HepG2 (cell line): ENCODE measurements around the gene FRMD4A. TPM values are rescaled to one million over a fixed set of nuclear protein-coding genes. Genes with fewer than 3 reads are reported as not detected.

Experiments used
- ATAC-seq: fragments of 200-7000 bp; cut with Tn5 transposase; 3 replicates; pipeline ENCODE4 v1.9.1; 2020; ENCODE audit warnings: mild to moderate bottlenecking, moderate library complexity
- BruUV-seq: library from RNA; stranded (reverse); fragments of 400-500 nt; replicated peaks from 2 replicates; lab custom pipeline; 2021; lab: Mats Ljungman, UMichigan
- CTCF ChIA-PET: fragments of 300-600 bp; formaldehyde crosslinking; extraction: SDS; loops from one replicate; lab custom pipeline; 2021; ENCODE audit warnings: low total read pairs, inconsistent platforms, low intra/inter-chr PET ratio; lab: Yijun Ruan, JAX
- POLR2A ChIA-PET: fragments of 350-600 bp; sonication (Branson Sonifier 250); formaldehyde crosslinking; loops from one replicate; lab custom pipeline; 2020; ENCODE audit warnings: antibody characterized with exemption, inconsistent platforms; lab: Yijun Ruan, JAX
- DNase-seq: peaks from one replicate; pipeline ENCODE4 v3.0.0-alpha.2; 2015; ENCODE audit warnings: low spot score
- FAIRE-seq: peaks from 3 replicates; lab custom pipeline; 2011; peaks lifted over from hg19 to GRCh38; lab: Jason Lieb, UNC
- H2AFZ ChIP-seq: one replicate; pipeline ENCODE4 v1.6.1; 2011; ENCODE audit warnings: low read length, inconsistent platforms
- H3K27ac ChIP-seq: fragments of 300-600 bp; 3 replicates; pipeline ENCODE4 v1.8.0; 2011; ENCODE audit warnings: mixed run types, mild to moderate bottlenecking, mixed read lengths, low read length, inconsistent platforms; ENCODE audit not compliant: insufficient read depth; ENCODE audit errors: extremely low read length
- H3K27me3 ChIP-seq, 2 experiments: fragments of 200-600 bp in 1 of 2; 2 replicates in 1 of 2; 3 replicates in 1 of 2; pipeline versions ENCODE4 v1.6.0 to v1.8.0; 2011; ENCODE audit warnings: low read length in 2 of 2, mild to moderate bottlenecking in 2 of 2, moderate library complexity in 2 of 2, inconsistent platforms in 1 of 2; ENCODE audit not compliant: insufficient read depth in 2 of 2, control insufficient read depth in 1 of 2
- H3K36me3 ChIP-seq, 2 experiments: fragments of 200-600 bp in 1 of 2; replicated peaks in 1 of 2; 2 replicates in 1 of 2; 3 replicates in 1 of 2; pipeline versions ENCODE4 v1.5.1 to v1.8.0; 2011; ENCODE audit warnings: low read length in 2 of 2, inconsistent platforms in 1 of 2; ENCODE audit not compliant: insufficient read depth in 2 of 2, control insufficient read depth in 1 of 2
- H3K4me1 ChIP-seq: 2 replicates; pipeline ENCODE4 v1.5.1; 2012; ENCODE audit warnings: low read length, inconsistent platforms; ENCODE audit not compliant: insufficient read depth
- H3K4me2 ChIP-seq: 2 replicates; pipeline ENCODE4 v1.6.0; 2011; ENCODE audit warnings: low read depth, low read length, inconsistent platforms
- H3K4me3 ChIP-seq, 3 experiments: fragments of 200-600 bp in 1 of 3; sonication (generic), shearing (Covaris generic) in 1 of 3; replicated peaks in 1 of 3; 2 replicates each; pipeline ENCODE4 v1.5.1; 2011 to 2016; ENCODE audit warnings: low read length in 3 of 3, inconsistent platforms in 2 of 3, low read depth in 2 of 3, mild to moderate bottlenecking in 2 of 3, control low read depth in 1 of 3, mixed read lengths in 1 of 3; ENCODE audit not compliant: insufficient read depth in 1 of 3
- H3K79me2 ChIP-seq: one replicate; pipeline ENCODE4 v1.6.1; 2011; ENCODE audit warnings: low read length, inconsistent platforms; ENCODE audit not compliant: insufficient read depth
- H3K9ac ChIP-seq: 2 replicates; pipeline ENCODE4 v1.6.0; 2011; ENCODE audit warnings: mild to moderate bottlenecking, low read depth, low read length, inconsistent platforms; ENCODE audit not compliant: insufficient read depth
- H3K9me3 ChIP-seq: 2 replicates; pipeline ENCODE4 v1.5.1; 2012; ENCODE audit warnings: mild to moderate bottlenecking, low read length
- H4K20me1 ChIP-seq: 2 replicates; pipeline ENCODE4 v1.6.0; 2011; ENCODE audit warnings: inconsistent platforms, mild to moderate bottlenecking, low read length, moderate library complexity; ENCODE audit not compliant: insufficient read depth
- BRCA1 ChIP-seq: sonication (generic); formaldehyde crosslinking; IDR thresholded peaks from 2 replicates; pipeline ENCODE4 v1.4.0; 2020; ENCODE audit warnings: missing genetic modification reagents
- DZIP1 ChIP-seq: sonication (generic); formaldehyde crosslinking; IDR thresholded peaks from 2 replicates; pipeline ENCODE4 v1.5.0; 2020; ENCODE audit warnings: mild to moderate bottlenecking, missing genetic modification reagents
- FOSL1 ChIP-seq: sonication (generic); formaldehyde crosslinking; IDR thresholded peaks from 2 replicates; pipeline ENCODE4 v1.9.0; 2021; ENCODE audit warnings: missing genetic modification reagents, borderline replicate concordance
- JDP2 ChIP-seq: sonication (generic); formaldehyde crosslinking; IDR thresholded peaks from 2 replicates; pipeline ENCODE4 v1.8.1; 2022; ENCODE audit warnings: missing genetic modification reagents, borderline replicate concordance
- KAT2B ChIP-seq: fragments of 150-350 bp; IDR thresholded peaks from 2 replicates; pipeline ENCODE4 v1.6.1; 2014; ENCODE audit warnings: low read depth, low read length, borderline replicate concordance
- PRDM4 ChIP-seq: sonication (generic); formaldehyde crosslinking; IDR thresholded peaks from 2 replicates; pipeline ENCODE4 v1.9.0; 2021; ENCODE audit warnings: missing genetic modification reagents, borderline replicate concordance
- RCOR2 ChIP-seq: IDR thresholded peaks from 2 replicates; pipeline ENCODE4 v1.6.1; 2016; ENCODE audit warnings: missing biosample characterization, missing genetic modification reagents
- TRIM22 ChIP-seq: fragments of 450-650 bp; IDR thresholded peaks from 2 replicates; pipeline ENCODE4 v1.6.1; 2017
- WIZ ChIP-seq: sonication (generic); formaldehyde crosslinking; IDR thresholded peaks from 2 replicates; pipeline ENCODE4 v1.5.1; 2020; ENCODE audit warnings: mild to moderate bottlenecking, missing genetic modification reagents
- ZBTB14 ChIP-seq: sonication (generic); formaldehyde crosslinking; IDR thresholded peaks from 2 replicates; pipeline ENCODE4 v1.4.0; 2020; ENCODE audit warnings: missing genetic modification reagents
- ZNF329 ChIP-seq: sonication (generic); formaldehyde crosslinking; IDR thresholded peaks from 2 replicates; pipeline ENCODE4 v1.9.0; 2021; ENCODE audit warnings: low read depth, mild to moderate bottlenecking, missing genetic modification reagents
- ZNF343 ChIP-seq: sonication (generic); formaldehyde crosslinking; IDR thresholded peaks from 2 replicates; pipeline ENCODE4 v1.4.0; 2020; ENCODE audit warnings: mild to moderate bottlenecking, missing genetic modification reagents
- ZNF576 ChIP-seq: sonication (generic); formaldehyde crosslinking; IDR thresholded peaks from 2 replicates; pipeline ENCODE4 v1.4.0; 2020; ENCODE audit warnings: mild to moderate bottlenecking, missing genetic modification reagents
- ZNF761 ChIP-seq: sonication (generic); formaldehyde crosslinking; conservative IDR thresholded peaks from 2 replicates; pipeline ENCODE4 v1.4.0; 2020; ENCODE audit warnings: mild to moderate bottlenecking, missing genetic modification reagents
- WGBS: methylation state at CpG from one replicate; pipeline ENCODE4 v1.1.6; 2017; ENCODE audit warnings: low lambda C conversion rate; 5-methylcytosine and 5-hydroxymethylcytosine counted together
- in situ Hi-C: cut with HindIII; loops from 2 replicates; pipeline ENCODE4 v1.10.0; 2017; ENCODE audit warnings: low pct_unique_long_range_greater_than_20kb; ENCODE audit not compliant: extremely low pct_ligation_motif_present
- intact Hi-C: fragments of 100-400 bp; cut with micrococcal nuclease; formaldehyde crosslinking; loops from one replicate; pipeline ENCODE4 v1.10.0; 2022; ENCODE audit not compliant: unreplicated experiment
- polyA plus RNA-seq, 8 experiments: library from polyadenylated mRNA; depleted of rRNA in 3 of 8; stranded (reverse) in 7 of 8; unstranded in 1 of 8; fragments of >200 nt; fragmentation: Illumina TruSeq in 4 of 8; extraction: Trizol in 4 of 8; gene quantifications; 2 replicates each; pipeline versions ENCODE4 v1.2.1 to v1.2.3, GENCODE V29; 2011 to 2016; ENCODE audit warnings: low read depth in 4 of 8, missing spikeins in 1 of 8, mixed read lengths in 1 of 8; ENCODE audit not compliant: insufficient read depth in 1 of 8
- total RNA-seq, 5 experiments: library from RNA; depleted of rRNA; stranded (reverse); fragments of >200 nt; fragmentation: Illumina TruSeq; extraction: Trizol; gene quantifications; 2 replicates each; pipeline ENCODE4 v1.2.3, GENCODE V29; 2016; ENCODE audit warnings: low read depth in 1 of 5

The FRMD4A gene
- total and polyA plus RNA-seq, 2 of the 13 experiments (the other 11 are each of a cell fraction or from before 2014, with no cell fraction given) = 0.09 to 0.26 TPM

- ChIA-PET POLR2A (no interaction called here), CTCF (no interaction called here)
- intact Hi-C loops (no loop called here), in situ Hi-C loops (no loop called here)
- no peak overlapping the region for H3K27ac ChIP-seq
- no peaks in the 10 kb centered on the region for H3K4me1 ChIP-seq
- no peaks in the 10 kb centered on the region for H4K20me1 ChIP-seq
- H2AFZ ChIP-seq = no peak overlapping the region
- no peak overlapping the region for H3K4me3 ChIP-seq
- FAIRE-seq = no peak
- WGBS = 10% methylated on average over 2 of the region's 2 CpGs
- ATAC-seq = no peak
- H3K4me2 ChIP-seq = no peak overlapping the region
- no peaks in the 10 kb centered on the region for H3K9me3 ChIP-seq
- H3K36me3 ChIP-seq = no peaks in the 10 kb centered on the region
- no TSS peak for BruUV-seq
- H3K79me2 ChIP-seq = no peaks in the 10 kb centered on the region
- TF ChIP-seq KAT2B (no peak), ZBTB14 (CRISPR knock-in tag) (no peak), ZNF343 (CRISPR knock-in tag) (no peak), FOSL1 (no peak), DZIP1 (CRISPR knock-in tag) (no peak), BRCA1 (no peak), ZNF576 (no peak), TRIM22 (no peak), RCOR2 (CRISPR knock-in tag) (no peak), WIZ (CRISPR knock-in tag) (no peak), PRDM4 (CRISPR knock-in tag) (no peak), ZNF761 (no peak), ZNF329 (no peak), JDP2 (CRISPR knock-in tag) (no peak)
- no peak for DNase-seq
- no peak overlapping the region for H3K9ac ChIP-seq
- H3K27me3 ChIP-seq = peaks cover 0 to 19% of the 10 kb centered on the region in 2 experiments; a peak in 2 of 5 replicates
Measured at GRCh38 chr10:14060320-14061070, 270.2 kb downstream of the FRMD4A start.
